PC-9 (cell line): ENCODE measurements around the gene SRBD1. TPM values are rescaled to one million over a fixed set of nuclear protein-coding genes. Genes with fewer than 3 reads are reported as not detected.

Experiments
- BruUV-seq: library from RNA; stranded (reverse); fragments of 400-500 nt; replicated peaks from 2 replicates; lab custom pipeline; 2021; lab: Mats Ljungman, UMichigan
- CTCF ChIA-PET: fragments of 300-600 bp; sonication (Branson Sonifier 250); formaldehyde crosslinking; loops from one replicate; lab custom pipeline; 2022; ENCODE audit warnings: antibody characterized with exemption; lab: Charles Lee
- POLR2A ChIA-PET: fragments of 300-600 bp; sonication (Branson Sonifier 250); formaldehyde crosslinking; loops from one replicate; lab custom pipeline; 2022; ENCODE audit warnings: antibody characterized with exemption; ENCODE audit not compliant: unreplicated experiment; lab: Charles Lee
- DNase-seq, 2 experiments: peaks; one replicate each; pipeline versions ENCODE4 v3.0.0 to v3.0.0-alpha.2; 2015 to 2022; ENCODE audit warnings: mixed read lengths in 1 of 2
- H2AFZ ChIP-seq: fragments of 200-600 bp; sonication (generic); 2 replicates; pipeline ENCODE4 v1.8.1; 2017; ENCODE audit warnings: antibody characterized with exemption
- H3F3A ChIP-seq: fragments of 200-600 bp; sonication (generic); 2 replicates; pipeline ENCODE4 v1.8.1; 2017; ENCODE audit warnings: antibody characterized with exemption, mild to moderate bottlenecking, low read depth; ENCODE audit not compliant: insufficient read depth
- H3K27ac ChIP-seq: fragments of 200-600 bp; sonication (generic); 2 replicates; pipeline ENCODE4 v1.6.1; 2016; ENCODE audit warnings: mixed run types
- H3K27me3 ChIP-seq: fragments of 200-600 bp; sonication (generic); 2 replicates; pipeline ENCODE4 v1.6.1; 2016; ENCODE audit warnings: low read depth, mixed run types; ENCODE audit not compliant: insufficient read depth
- H3K36me3 ChIP-seq: fragments of 200-600 bp; sonication (generic); 2 replicates; pipeline ENCODE4 v1.6.1; 2016; ENCODE audit warnings: low read depth, mixed run types
- H3K4me1 ChIP-seq: fragments of 200-600 bp; sonication (generic); replicated peaks from 2 replicates; pipeline ENCODE4 v1.6.1; 2016; ENCODE audit warnings: mixed run types; ENCODE audit not compliant: insufficient read depth
- H3K4me2 ChIP-seq: fragments of 200-600 bp; sonication (generic); 2 replicates; pipeline ENCODE4 v1.6.1; 2017; ENCODE audit warnings: mixed run types
- H3K4me3 ChIP-seq: fragments of 200-600 bp; sonication (generic); 2 replicates; pipeline ENCODE4 v1.6.1; 2016; ENCODE audit warnings: mixed run types
- H3K79me2 ChIP-seq: fragments of 200-600 bp; sonication (generic); 2 replicates; pipeline ENCODE4 v1.6.1; 2017; ENCODE audit warnings: low read depth, mixed run types
- H3K9me2 ChIP-seq: fragments of 200-600 bp; sonication (generic); 2 replicates; pipeline ENCODE4 v1.8.1; 2017; ENCODE audit warnings: mild to moderate bottlenecking; ENCODE audit not compliant: insufficient read depth
- H3K9me3 ChIP-seq: fragments of 200-600 bp; sonication (generic); 2 replicates; pipeline ENCODE4 v1.8.1; 2016; ENCODE audit warnings: low read depth; ENCODE audit not compliant: insufficient read depth
- H4K20me1 ChIP-seq: fragments of 200-600 bp; sonication (generic); 2 replicates; pipeline ENCODE4 v1.8.1; 2017; ENCODE audit not compliant: insufficient read depth
- CTCF ChIP-seq: fragments of 200-600 bp; sonication (generic); conservative IDR thresholded peaks from 2 replicates; pipeline ENCODE4 v1.6.1; 2017; ENCODE audit warnings: mixed run types, antibody characterized with exemption, mild to moderate bottlenecking, moderate library complexity
- EZH2 ChIP-seq: fragments of 200-600 bp; sonication (generic); IDR thresholded peaks from 2 replicates; pipeline ENCODE4 v1.8.0; 2017; ENCODE audit warnings: antibody characterized with exemption, low read depth
- intact Hi-C: fragments of 100-400 bp; cut with micrococcal nuclease; formaldehyde crosslinking; loops from one replicate; pipeline ENCODE4 v1.10.0; 2022; ENCODE audit not compliant: unreplicated experiment
- total RNA-seq: library from RNA; stranded (reverse); gene quantifications from 2 replicates; pipeline ENCODE4 v1.2.3, GENCODE V29; 2021

The SRBD1 gene
- total RNA-seq, 1 experiment from 2014 or later = 17.8 TPM

GRCh38 chr2:45612731-45613130 lies 1.7 kb upstream of the SRBD1 start:
- no TSS peak for BruUV-seq
- POLR2A ChIA-PET = interaction anchor here (0.5 kb wide), 1 partner anchor 702 kb away, joined by 5 read pairs; no protein-coding TSS in a partner anchor
- H3K4me2 ChIP-seq = no peak overlapping the region; the same call in 1 of the 2 replicates

GRCh38 chr2:45612285-45612684 lies 1.2 kb upstream of the SRBD1 start:
- peaks cover 31% of the 10 kb centered on the region for H3K79me2 ChIP-seq
- intact Hi-C loops = no loop called here
- H4K20me1 ChIP-seq = no peaks in the 10 kb centered on the region
- H3K36me3 ChIP-seq = no peaks in the 10 kb centered on the region
- no peaks in the 10 kb centered on the region for H3K9me3 ChIP-seq
- TF ChIP-seq EZH2 = no peak
- TF ChIP-seq CTCF = no peak
- H3F3A ChIP-seq = peaks cover 37% of the 10 kb centered on the region
- no peaks in the 10 kb centered on the region for H3K27me3 ChIP-seq
- H3K4me2 ChIP-seq = peak overlapping the region; percentile 86
- H3K9me2 ChIP-seq = no peaks in the 10 kb centered on the region
- DNase-seq = peak in 1 of 2 experiments; percentile 43
- CTCF ChIA-PET = interaction anchor here (0.5 kb wide), 1 partner anchor 587 kb away, joined by 8 read pairs; no protein-coding TSS in a partner anchor
- POLR2A ChIA-PET = interaction anchor here (0.5 kb wide), 1 partner anchor 703 kb away, joined by 5 read pairs; no protein-coding TSS in a partner anchor
- no peak overlapping the region for H3K4me3 ChIP-seq
- no peak overlapping the region for H3K27ac ChIP-seq
- H2AFZ ChIP-seq = peak overlapping the region; percentile 98; the same call in 1 of the 2 replicates
- BruUV-seq = no TSS peak
- H3K4me1 ChIP-seq = peaks cover 41% of the 10 kb centered on the region

More at GRCh38 chr2:45612731-45613130, 1.7 kb upstream of the SRBD1 start:
- no peaks in the 10 kb centered on the region for H3K9me3 ChIP-seq
- no peaks in the 10 kb centered on the region for H3K27me3 ChIP-seq
- H3K79me2 ChIP-seq = peaks cover 27% of the 10 kb centered on the region
- TF ChIP-seq EZH2 = no peak
- no peak for TF ChIP-seq CTCF
- no peak for DNase-seq
- no peaks in the 10 kb centered on the region for H3K9me2 ChIP-seq
- H3K27ac ChIP-seq = no peak overlapping the region
- peaks cover 46% of the 10 kb centered on the region for H3K4me1 ChIP-seq
- no peak overlapping the region for H2AFZ ChIP-seq
- H3K36me3 ChIP-seq = no peaks in the 10 kb centered on the region
- no peak overlapping the region for H3K4me3 ChIP-seq
- CTCF ChIA-PET = no interaction called here
- no peaks in the 10 kb centered on the region for H4K20me1 ChIP-seq
- intact Hi-C loops = no loop called here
- peaks cover 41% of the 10 kb centered on the region for H3F3A ChIP-seq

DNA sequence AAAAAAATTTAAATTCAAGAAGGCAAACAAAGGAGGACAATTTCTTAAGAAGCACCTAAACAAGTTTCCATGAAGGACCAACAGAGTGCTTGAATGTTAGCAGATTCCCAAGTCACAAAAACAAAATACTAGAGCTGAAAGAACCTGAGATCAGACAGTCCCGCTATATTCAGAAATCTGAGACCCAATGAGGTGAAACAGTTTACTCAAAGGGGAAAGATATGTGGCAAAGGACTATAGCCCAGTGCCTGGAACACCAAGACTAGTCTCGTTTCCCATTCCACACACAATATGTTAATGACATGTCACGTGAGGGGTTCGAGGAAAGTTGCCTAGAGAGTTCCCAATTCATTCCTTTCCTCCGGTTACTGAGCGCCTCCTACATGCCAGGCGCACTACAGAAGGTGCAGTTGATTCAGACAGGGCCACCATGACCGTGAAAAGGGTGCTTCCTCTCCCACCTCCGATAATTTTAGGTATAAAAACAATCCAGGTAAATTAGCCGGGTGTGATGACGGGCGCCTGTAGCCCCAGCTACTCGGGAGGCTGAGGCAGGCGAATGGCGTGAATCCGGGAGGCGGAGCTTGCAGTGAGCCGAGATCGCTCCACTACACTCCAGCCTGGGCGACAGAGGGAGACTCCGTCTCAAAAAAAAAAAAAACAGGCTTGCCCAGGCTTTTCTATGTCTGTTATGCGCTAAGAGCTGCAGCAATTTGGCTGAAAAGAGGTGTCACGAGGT lies 617 bp downstream of the SRBD1 start:
- Histone ChIP-seq H3K9me2 (no peaks in the 10 kb centered on the region), H3K27me3 (no peaks in the 10 kb centered on the region), H4K20me1 (no peaks in the 10 kb centered on the region), H3K4me3 (peak overlapping the region; percentile 89), H3F3A (peaks cover 24% of the 10 kb centered on the region), H3K9me3 (no peaks in the 10 kb centered on the region), H3K4me1 (peaks cover 29% of the 10 kb centered on the region), H2AFZ (peak overlapping the region; percentile 98), H3K27ac (peak overlapping the region; percentile 69), H3K4me2 (peak overlapping the region; percentile 86), H3K36me3 (peaks cover 1% of the 10 kb centered on the region; the same call in 1 of the 2 replicates), H3K79me2 (peaks cover 44% of the 10 kb centered on the region)
- intact Hi-C loops = no loop called here
- ChIA-PET CTCF (interaction anchor here (0.5 to 0.7 kb wide), 2 partner anchors 189 to 441 kb away, joined by 3 to 9 read pairs; no protein-coding TSS in a partner anchor), POLR2A (interaction anchor here (0.6 to 0.8 kb wide), 7 partner anchors 17 to 1065 kb away, joined by 3 to 8 read pairs (median 5); partner anchors contain the start of gene EPAS1)
- TF ChIP-seq CTCF (peak; percentile 66), EZH2 (no peak)
- peak; percentile 52 to 67 for DNase-seq
- TSS peak; percentile 74 for BruUV-seq
